NCI-H774 (cell line): ENCODE data around the gene NUBP1.
"Not testable (repeated sequence)": the region's sequence is repeated elsewhere in the genome, so short reads cannot be mapped to it uniquely, and the experiment has no call there.

ENCODE experiments used
- DNase-seq: peaks from one replicate; lab custom pipeline; 2025; lab: John Stamatoyannopoulos, UW

Gene NUBP1

GRCh38 chr16:10743610-10744369 is at the start of gene NUBP1:
TSS of gene NUBP1 (plus strand) at chr16:10743842. CDS start at chr16:10743864, 22 bp downstream.
- DNase-seq: peak; percentile 93

- no peak for DNase-seq
Measured at GRCh38 chr16:10693889-10694288, 49.8 kb upstream of the NUBP1 start.

- no peak for DNase-seq
Measured at GRCh38 chr16:10694306-10694705, 49.3 kb upstream of the NUBP1 start.

- no peak for DNase-seq
Measured at GRCh38 chr16:10694830-10695229, 48.8 kb upstream of the NUBP1 start, which contains the start of gene TEKT5. TSS of gene TEKT5 (minus strand) at chr16:10694930. CDS start at chr16:10694873, 57 bp downstream.

GRCh38 chr16:10699756-10700155 is 43.9 kb upstream of the NUBP1 start:
- no peak for DNase-seq

- DNase-seq: no peak
Measured at GRCh38 chr16:10708969-10709368, 34.7 kb upstream of the NUBP1 start.

- DNase-seq: no peak
Measured at GRCh38 chr16:10728003-10728887, 15.4 kb upstream of the NUBP1 start.

GRCh38 chr16:10729104-10730048 is 14.3 kb upstream of the NUBP1 start:
- DNase-seq: no peak

GRCh38 chr16:10731790-10732189 is 11.9 kb upstream of the NUBP1 start:
- DNase-seq: no peak

GRCh38 chr16:10737068-10737625 is 6.5 kb upstream of the NUBP1 start:
- DNase-seq: peak; percentile 67

- DNase-seq: no peak
Measured at GRCh38 chr16:10738231-10739077, 5.2 kb upstream of the NUBP1 start.

- no peak for DNase-seq
Measured at GRCh38 chr16:10740000-10740844, 3.4 kb upstream of the NUBP1 start.

GRCh38 chr16:10740845-10741208 is 2.8 kb upstream of the NUBP1 start:
- DNase-seq: no peak

GRCh38 chr16:10741249-10741648 is 2.4 kb upstream of the NUBP1 start:
- not testable (repeated sequence) for DNase-seq

- no peak for DNase-seq
Measured at GRCh38 chr16:10741844-10742243, 1.8 kb upstream of the NUBP1 start.

GRCh38 chr16:10743227-10743609 is 424 bp upstream of the NUBP1 start:
- DNase-seq: no peak

GRCh38 chr16:10744370-10745030 is 858 bp downstream of the NUBP1 start:
- peak; percentile 24 for DNase-seq

GRCh38 chr16:10745841-10746240 is 2.2 kb downstream of the NUBP1 start:
- DNase-seq: no peak

GRCh38 chr16:10750793-10751192 is 7.2 kb downstream of the NUBP1 start:
- no peak for DNase-seq
